PC-3 (cell line): Measurements from ENCODE around the gene GNPDA2. TPM values are rescaled to one million over a fixed set of nuclear protein-coding genes. Genes with fewer than 3 reads are reported as not detected.
A peak's percentile ranks its signal among the peaks of the same experiment; 100 is the strongest.

Experiments
- ATAC-seq: fragments of 200-7000 bp; cut with Tn5 transposase; 2 replicates; pipeline ENCODE4 v1.9.1; 2020; ENCODE audit warnings: mild to moderate bottlenecking, moderate library complexity
- BruUV-seq: library from RNA; stranded (reverse); fragments of 400-500 nt; replicated peaks from 2 replicates; lab custom pipeline; 2021; lab: Mats Ljungman, UMichigan
- CTCF ChIA-PET: fragments of 300-600 bp; sonication (Branson Sonifier 250); formaldehyde crosslinking; loops from one replicate; lab custom pipeline; 2022; ENCODE audit warnings: antibody characterized with exemption; lab: Charles Lee
- POLR2A ChIA-PET: fragments of 300-600 bp; sonication (Branson Sonifier 250); formaldehyde crosslinking; loops from one replicate; lab custom pipeline; 2022; ENCODE audit warnings: antibody characterized with exemption; ENCODE audit not compliant: unreplicated experiment; lab: Charles Lee
- DNase-seq: peaks from one replicate; pipeline ENCODE4 v3.0.0-alpha.2; 2015
- H2AFZ ChIP-seq: fragments of 300-600 bp; sonication (generic); 2 replicates; pipeline ENCODE4 v1.6.0; 2016; ENCODE audit warnings: antibody characterized with exemption, low read length
- H3F3A ChIP-seq: fragments of 300-600 bp; sonication (generic); one replicate; pipeline ENCODE4 v1.6.0; 2017; ENCODE audit warnings: antibody characterized with exemption, low read length, control low read depth, mild to moderate bottlenecking; ENCODE audit not compliant: unreplicated experiment
- H3K27ac ChIP-seq: fragments of 300-600 bp; sonication (generic); 2 replicates; pipeline ENCODE4 v1.5.1; 2016; ENCODE audit warnings: mild to moderate bottlenecking, low read length
- H3K27me3 ChIP-seq: fragments of 300-600 bp; sonication (generic); 2 replicates; pipeline ENCODE4 v1.6.1; 2016; ENCODE audit warnings: low read length, mixed read lengths
- H3K36me3 ChIP-seq: fragments of 300-600 bp; sonication (generic); 2 replicates; pipeline ENCODE4 v1.6.1; 2016; ENCODE audit warnings: low read depth, mixed run types, low read length, mixed read lengths
- H3K4me1 ChIP-seq: fragments of 300-600 bp; sonication (generic); 2 replicates; pipeline ENCODE4 v1.5.1; 2016; ENCODE audit warnings: low read length; ENCODE audit not compliant: insufficient read depth
- H3K4me2 ChIP-seq: fragments of 300-600 bp; sonication (generic); 2 replicates; pipeline ENCODE4 v1.6.0; 2016; ENCODE audit warnings: low read length
- H3K4me3 ChIP-seq: fragments of 300-600 bp; sonication (generic); 2 replicates; pipeline ENCODE4 v1.5.1; 2016; ENCODE audit warnings: mild to moderate bottlenecking, low read length, mixed read lengths
- H3K79me2 ChIP-seq: fragments of 300-600 bp; sonication (generic); 2 replicates; pipeline ENCODE4 v1.6.1; 2017; ENCODE audit warnings: low read length, mixed read lengths
- H3K9ac ChIP-seq: fragments of 300-600 bp; sonication (generic); 2 replicates; pipeline ENCODE4 v1.6.0; 2016; ENCODE audit warnings: mild to moderate bottlenecking, low read length
- H3K9me2 ChIP-seq: fragments of 300-600 bp; sonication (generic); replicated peaks from 2 replicates; pipeline ENCODE4 v1.6.1; 2016; ENCODE audit warnings: mixed run types, low read length, mixed read lengths
- H3K9me3 ChIP-seq: fragments of 300-600 bp; sonication (generic); 2 replicates; pipeline ENCODE4 v1.6.1; 2016; ENCODE audit warnings: low read length, mixed read lengths
- H4K20me1 ChIP-seq: fragments of 300-600 bp; sonication (generic); 2 replicates; pipeline ENCODE4 v1.6.1; 2016; ENCODE audit warnings: low read length, mixed read lengths
- CTCF ChIP-seq: fragments of 300-600 bp; sonication (generic); conservative IDR thresholded peaks from 2 replicates; pipeline ENCODE4 v1.5.1; 2017; ENCODE audit warnings: antibody characterized with exemption, low read depth, mild to moderate bottlenecking, low read length
- EZH2 ChIP-seq: fragments of 300-600 bp; sonication (generic); IDR thresholded peaks from one replicate; pipeline ENCODE4 v1.6.1; 2017; ENCODE audit warnings: antibody characterized with exemption, mild to moderate bottlenecking, low read length; ENCODE audit not compliant: unreplicated experiment
- EZH2phosphoT487 ChIP-seq: fragments of 300-600 bp; sonication (generic); IDR thresholded peaks from 2 replicates; pipeline ENCODE4 v1.6.1; 2018; ENCODE audit warnings: mild to moderate bottlenecking, antibody characterized with exemption, low read length, borderline replicate concordance
- intact Hi-C: fragments of 100-400 bp; cut with micrococcal nuclease; formaldehyde crosslinking; loops from 2 replicates; pipeline ENCODE4 v1.9.0; 2023
- total RNA-seq: library from RNA; depleted of rRNA; stranded (reverse); fragments of >200 nt; gene quantifications from 2 replicates; pipeline ENCODE4 v1.2.3, GENCODE V29; 2014

GNPDA2 gene
- total RNA-seq, 1 experiment from 2014 or later, result 21.9 TPM

DNA sequence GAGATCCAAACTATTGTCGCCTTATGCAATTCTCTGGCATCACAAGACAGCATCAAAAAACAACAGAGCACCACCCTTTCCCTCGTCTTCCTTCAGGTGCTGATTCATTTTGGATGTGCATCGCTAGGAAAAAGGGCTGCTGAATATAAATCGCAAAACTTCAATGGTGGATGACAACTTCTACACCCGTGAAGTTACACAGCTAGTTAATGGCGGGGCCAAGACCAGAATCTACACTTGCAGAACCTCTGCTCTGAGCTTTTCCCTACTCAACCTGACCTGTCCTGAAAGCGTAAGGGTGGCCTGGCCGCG, 674 bp downstream of the GNPDA2 start:
- ChIA-PET POLR2A (no interaction called here), CTCF (no interaction called here)
- Histone ChIP-seq H3K4me2 (peak overlapping the region; percentile 94), H3K79me2 (peaks cover 51% of the 10 kb centered on the region), H2AFZ (peak overlapping the region; percentile 100), H3K36me3 (no peaks in the 10 kb centered on the region), H3K9me3 (no peaks in the 10 kb centered on the region), H3K27me3 (no peaks in the 10 kb centered on the region), H3K4me3 (peak overlapping the region; percentile 79), H3K9ac (peak overlapping the region; percentile 80), H3F3A (no peaks in the 10 kb centered on the region), H3K27ac (0 out of 2 replicates have a peak overlapping the region, but pooled peaks have one; percentile 30), H3K9me2 (no peaks in the 10 kb centered on the region), H3K4me1 (peaks cover 12% of the 10 kb centered on the region), H4K20me1 (no peaks in the 10 kb centered on the region)
- TF ChIP-seq EZH2 (no peak), EZH2phosphoT487 (no peak), CTCF (no peak)
- DNase-seq, result peak; percentile 26
- BruUV-seq, result no TSS peak
- ATAC-seq, result no peak; the same call in 1 of the 2 replicates
- intact Hi-C loops, result loop anchor here (1.0 kb wide), 1 partner anchor 47 kb away; the partner anchor contains the start of gene GUF1

DNA sequence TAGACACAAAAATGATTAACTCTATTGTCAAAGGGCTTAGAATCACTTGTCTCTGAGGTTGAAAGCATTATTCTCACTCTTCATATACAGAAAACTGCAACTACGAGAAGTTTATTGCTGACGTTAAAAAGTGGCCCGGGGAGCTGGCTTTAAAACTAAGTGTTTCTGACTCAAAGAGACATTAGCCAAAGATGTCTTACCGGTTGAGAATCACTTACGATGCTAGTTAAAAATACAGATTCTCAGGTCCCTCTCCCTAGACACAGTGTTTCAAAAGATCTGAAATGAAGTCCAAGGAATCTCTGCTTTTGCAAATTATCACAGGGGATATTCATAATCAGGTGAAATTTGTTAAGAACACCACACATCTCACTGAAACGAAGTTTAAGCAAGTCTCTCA, 1.2 kb downstream of the GNPDA2 start:
- ATAC-seq, result no peak
- Histone ChIP-seq H3K27me3 (no peaks in the 10 kb centered on the region), H2AFZ (peak overlapping the region; percentile 100; the same call in 1 of the 2 replicates), H3K36me3 (no peaks in the 10 kb centered on the region), H3K4me2 (peak overlapping the region; percentile 94), H3F3A (no peaks in the 10 kb centered on the region), H3K4me1 (peaks cover 12% of the 10 kb centered on the region), H3K9ac (peak overlapping the region; percentile 80; the same call in 1 of the 2 replicates), H3K79me2 (peaks cover 56% of the 10 kb centered on the region), H3K27ac (no peak overlapping the region), H3K4me3 (peak overlapping the region; percentile 79), H3K9me3 (no peaks in the 10 kb centered on the region), H3K9me2 (no peaks in the 10 kb centered on the region), H4K20me1 (no peaks in the 10 kb centered on the region)
- no TSS peak for BruUV-seq
- intact Hi-C loops, result no loop called here
- DNase-seq, result no peak
- ChIA-PET CTCF (no interaction called here), POLR2A (no interaction called here)
- TF ChIP-seq EZH2phosphoT487 (no peak), EZH2 (no peak), CTCF (no peak)

GRCh38 chr4:44722001-44722400, 4.4 kb downstream of the GNPDA2 start:
- H3K79me2 ChIP-seq, result peaks cover 69% of the 10 kb centered on the region
- no peaks in the 10 kb centered on the region for H4K20me1 ChIP-seq
- DNase-seq, result no peak
- H3K9me2 ChIP-seq, result no peaks in the 10 kb centered on the region
- TF ChIP-seq EZH2phosphoT487, result no peak
- no peak for TF ChIP-seq CTCF
- no peak for TF ChIP-seq EZH2
- intact Hi-C loops, result no loop called here
- H2AFZ ChIP-seq, result no peak overlapping the region
- no TSS peak for BruUV-seq
- no peak overlapping the region for H3K4me2 ChIP-seq
- H3K36me3 ChIP-seq, result no peaks in the 10 kb centered on the region
- no peak for ATAC-seq
- no peaks in the 10 kb centered on the region for H3K9me3 ChIP-seq
- POLR2A ChIA-PET, result no interaction called here
- H3K27ac ChIP-seq, result no peak overlapping the region
- no peak overlapping the region for H3K9ac ChIP-seq
- CTCF ChIA-PET, result no interaction called here
- no peak overlapping the region for H3K4me3 ChIP-seq
- no peaks in the 10 kb centered on the region for H3K27me3 ChIP-seq
- H3F3A ChIP-seq, result no peaks in the 10 kb centered on the region
- peaks cover 10% of the 10 kb centered on the region for H3K4me1 ChIP-seq
